ENCODE results near the gene SBSN.
A peak's percentile ranks its signal among the peaks of the same experiment; 100 is the strongest.

SBSN gene

DNA sequence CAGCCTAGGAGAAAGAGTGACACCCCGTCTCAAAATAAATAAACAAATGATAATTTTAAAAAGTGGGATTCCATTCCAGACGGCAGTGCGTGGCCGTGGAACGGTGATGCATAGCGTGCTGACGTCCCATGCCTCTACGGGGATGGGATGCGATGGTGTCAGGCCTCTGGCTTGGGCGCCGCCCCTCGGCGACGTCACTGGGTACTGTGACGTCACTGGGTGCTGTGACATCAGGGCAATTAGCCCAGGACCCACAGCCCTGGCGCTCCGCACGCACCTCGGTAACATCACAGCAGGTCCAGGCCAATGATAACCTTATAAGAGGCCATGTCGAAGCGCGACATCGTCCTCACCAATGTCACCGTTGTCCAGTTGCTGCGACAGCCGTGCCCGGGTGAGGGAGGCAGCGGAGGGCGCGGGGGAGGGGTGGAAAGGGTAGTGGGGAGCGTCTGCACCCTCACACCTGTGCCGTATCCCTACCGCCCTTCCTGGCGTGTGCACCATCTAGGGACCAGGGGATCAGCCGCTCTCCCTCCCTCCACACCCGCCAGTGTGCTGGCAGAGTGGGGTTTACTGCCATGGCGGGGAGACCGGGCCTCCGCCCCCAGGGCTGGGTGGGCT lies 5.2 kb upstream of the SBSN start, which contains the start of gene GAPDHS:
Gene GAPDHS (plus strand): TSS at position 256 of the 621 bp plus-strand sequence. CDS start 72 bp downstream, at position 328.
- DNase-seq, result no peak

DNA sequence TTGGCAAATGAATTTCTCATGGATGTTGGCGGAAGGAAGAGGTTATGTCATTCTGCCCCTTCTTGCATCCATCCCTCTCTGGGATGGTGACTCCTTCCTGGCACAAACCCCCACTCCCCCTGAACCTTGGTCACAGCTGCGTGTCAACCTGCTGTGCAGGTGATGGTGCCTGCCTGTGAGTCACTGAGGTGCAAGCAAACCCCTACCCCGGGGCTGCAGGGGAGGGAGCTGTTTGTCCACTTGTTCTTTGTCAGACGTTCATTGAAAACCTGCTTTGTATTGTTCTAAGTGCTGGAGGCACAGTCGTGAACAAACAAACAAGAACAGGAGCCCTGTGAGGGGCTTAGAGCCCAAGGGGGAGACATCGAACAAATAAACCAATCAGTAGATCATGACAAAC lies 3.2 kb upstream of the SBSN start:
- DNase-seq, result no peak

DNA sequence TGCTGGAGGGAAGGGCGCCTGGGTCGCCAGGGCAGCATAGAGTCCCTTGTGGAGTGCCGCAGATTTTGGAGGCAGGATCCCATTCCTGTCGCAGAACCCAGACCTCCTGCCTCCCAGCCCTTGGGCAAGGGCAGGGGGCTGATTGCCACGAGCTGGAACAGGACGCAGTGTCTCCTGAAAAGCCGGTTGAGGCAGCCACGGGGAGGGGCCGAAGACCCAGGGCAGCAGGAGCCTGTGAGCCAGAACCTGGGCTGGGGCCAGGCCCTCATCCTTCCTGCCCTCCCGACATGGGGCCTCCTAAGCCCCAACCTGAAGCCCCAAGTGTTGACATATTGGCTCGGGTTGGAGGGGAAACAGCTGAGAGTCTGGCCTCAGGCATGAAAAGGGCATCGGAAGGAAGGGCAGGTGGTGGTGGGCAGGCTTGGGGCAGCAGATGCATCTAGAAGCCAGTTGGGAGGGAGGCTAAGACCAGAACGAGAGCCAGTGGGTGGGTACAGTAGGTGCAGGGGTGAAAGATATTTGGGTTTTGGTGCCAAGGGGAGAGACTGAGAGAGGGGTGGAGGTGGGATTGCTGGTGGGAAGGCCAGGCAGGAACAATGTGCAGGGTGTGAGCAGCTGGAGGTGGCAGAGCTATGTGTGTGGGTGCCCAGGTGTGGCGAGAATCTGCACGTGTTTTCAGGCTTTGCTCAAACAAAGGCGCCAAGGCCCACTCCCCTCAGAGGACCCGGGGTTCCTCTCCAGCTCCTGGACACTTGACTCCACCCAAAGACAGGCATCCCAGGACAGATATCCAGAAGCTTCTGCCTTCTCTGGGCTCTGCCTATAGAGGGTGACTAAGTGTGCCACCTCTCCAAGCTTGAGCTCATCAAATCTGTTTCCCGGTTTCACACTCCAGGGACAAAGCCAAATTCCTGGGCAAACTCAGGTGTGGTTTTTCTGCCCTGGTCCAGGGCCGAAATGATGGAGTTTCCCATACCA lies 1.4 kb upstream of the SBSN start:
- peak in 1 of 56 donors; percentile 4 for DNase-seq

DNA sequence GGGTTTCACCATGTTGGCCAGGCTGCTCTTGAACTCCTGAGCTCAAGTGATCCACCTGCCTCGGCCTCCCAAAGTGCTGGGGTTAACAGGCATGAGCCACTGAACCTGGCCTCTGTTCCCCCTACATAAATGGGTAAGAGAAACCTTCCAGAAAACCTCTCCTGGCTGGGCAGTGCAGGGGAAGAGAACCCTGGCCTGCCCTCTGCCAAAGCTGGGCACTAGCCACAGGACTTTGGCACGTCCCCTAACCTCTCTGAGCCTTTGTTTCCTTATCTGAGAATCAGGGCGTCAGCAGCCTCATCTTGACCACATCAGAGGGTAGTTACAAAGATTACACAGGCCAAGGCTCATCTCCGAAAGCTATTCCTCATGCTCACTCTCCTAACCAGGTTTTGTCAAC lies 2.2 kb downstream of the SBSN start:
- DNase-seq, result no peak

DNA sequence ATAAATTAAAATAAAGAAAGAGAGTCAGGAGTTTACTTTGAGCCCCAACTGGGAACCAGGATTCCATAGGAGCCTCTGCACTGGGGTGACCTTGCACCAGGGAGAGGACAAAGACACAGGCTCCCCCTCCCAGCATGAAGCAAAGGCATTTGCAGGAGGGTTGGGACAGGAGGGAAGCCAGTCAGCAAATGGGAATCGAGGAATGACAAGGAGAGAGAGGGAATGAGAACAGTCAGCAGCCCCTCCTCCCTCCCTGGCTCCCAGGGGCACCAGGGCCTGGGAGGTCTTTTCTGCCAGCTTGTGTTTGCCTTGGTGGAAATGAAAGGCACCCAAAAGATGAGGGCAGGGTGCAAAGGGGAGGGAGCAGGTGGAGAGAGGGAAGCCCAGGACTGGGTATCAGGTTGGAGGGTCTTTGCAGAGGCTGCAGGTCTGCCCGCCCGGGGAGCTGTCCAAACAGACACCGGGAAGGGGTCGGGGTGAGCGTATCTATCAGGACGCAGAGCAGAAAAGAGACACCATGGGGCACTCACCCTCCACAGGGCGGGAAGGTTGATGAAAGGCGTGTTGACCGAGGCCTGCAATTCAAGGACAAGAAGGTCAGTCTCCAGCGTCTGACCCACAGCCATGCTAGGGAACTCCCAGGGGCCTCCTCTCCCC lies 3.8 kb downstream of the SBSN start:
- no peak for DNase-seq

DNA sequence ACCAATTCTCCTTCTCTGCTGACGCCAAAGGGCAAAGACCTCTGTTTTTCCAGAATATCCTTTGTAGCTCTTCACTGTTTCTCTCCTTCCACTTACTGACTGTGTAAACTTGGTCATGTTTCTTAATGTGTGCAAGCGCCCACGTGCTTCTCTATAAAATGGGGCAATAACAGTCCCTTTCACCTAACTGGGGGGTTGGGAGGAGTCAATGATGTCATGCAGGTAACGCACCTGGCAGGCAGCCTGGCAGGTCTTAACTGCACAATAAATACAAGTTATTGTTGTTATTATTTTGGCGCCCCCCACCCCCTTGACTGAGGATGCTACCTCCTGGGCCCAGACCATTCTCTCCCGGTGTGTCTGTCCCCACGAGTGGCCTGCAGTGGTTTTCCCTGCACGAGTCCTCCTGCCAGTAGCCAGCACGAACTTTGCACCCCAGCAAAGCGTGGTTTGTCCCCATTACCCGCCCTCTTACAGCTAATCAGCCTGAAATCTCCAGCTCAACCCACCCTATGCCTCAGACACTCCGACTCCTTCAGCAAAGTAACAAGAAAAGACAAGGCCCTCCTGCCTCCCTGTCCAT lies 5.3 kb downstream of the SBSN start:
- DNase-seq, result no peak

DNA sequence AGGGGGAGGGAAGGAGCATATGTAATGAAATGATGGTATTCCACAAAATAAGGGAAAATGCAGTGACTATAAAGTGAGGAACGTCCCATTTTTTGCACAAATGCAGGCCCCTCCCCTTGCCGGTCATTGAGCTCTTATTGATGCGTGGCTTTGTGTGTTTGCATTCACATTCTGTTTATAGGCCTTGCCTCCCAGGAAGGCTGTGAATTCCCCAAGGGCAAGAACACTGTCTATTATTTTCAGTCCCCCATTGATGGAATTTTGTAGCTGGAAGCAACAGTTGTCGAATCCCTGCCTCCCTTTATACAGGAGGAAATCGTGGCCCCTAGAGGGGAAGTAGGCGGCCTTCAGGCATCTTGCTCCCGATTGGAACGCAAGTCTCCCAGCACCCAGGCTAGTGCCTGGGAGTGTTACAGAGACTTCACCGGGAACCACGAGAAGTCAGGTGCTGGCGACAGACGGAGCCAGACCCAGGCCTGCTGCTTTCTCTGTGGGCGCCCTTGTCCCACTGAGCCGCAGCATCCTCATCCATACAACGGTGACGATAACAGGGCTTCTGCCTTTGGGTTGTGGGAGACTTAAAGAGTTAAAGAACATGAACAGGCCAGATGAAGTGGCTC lies 6.9 kb downstream of the SBSN start:
- DNase-seq, result no peak

DNA sequence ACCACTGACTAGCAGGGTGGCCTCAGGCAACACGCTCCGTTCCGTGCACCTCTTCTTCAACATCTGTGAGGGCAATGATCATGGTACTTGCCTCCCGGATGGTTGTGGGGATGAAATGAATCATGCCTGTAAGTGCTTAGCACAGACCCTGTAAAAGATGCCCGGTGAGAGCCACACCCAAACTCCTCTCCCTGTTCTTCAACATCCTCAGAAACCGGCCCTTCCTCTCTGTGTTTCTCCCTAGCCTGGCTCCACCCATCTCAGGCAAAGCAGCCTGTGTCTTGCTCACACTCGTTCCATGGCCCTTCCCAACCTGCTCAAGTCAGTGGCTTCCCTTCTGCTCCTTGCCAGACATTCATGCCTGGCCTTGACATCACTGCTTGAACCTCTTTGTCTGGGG lies 8.8 kb downstream of the SBSN start:
- DNase-seq, result no peak

DNA sequence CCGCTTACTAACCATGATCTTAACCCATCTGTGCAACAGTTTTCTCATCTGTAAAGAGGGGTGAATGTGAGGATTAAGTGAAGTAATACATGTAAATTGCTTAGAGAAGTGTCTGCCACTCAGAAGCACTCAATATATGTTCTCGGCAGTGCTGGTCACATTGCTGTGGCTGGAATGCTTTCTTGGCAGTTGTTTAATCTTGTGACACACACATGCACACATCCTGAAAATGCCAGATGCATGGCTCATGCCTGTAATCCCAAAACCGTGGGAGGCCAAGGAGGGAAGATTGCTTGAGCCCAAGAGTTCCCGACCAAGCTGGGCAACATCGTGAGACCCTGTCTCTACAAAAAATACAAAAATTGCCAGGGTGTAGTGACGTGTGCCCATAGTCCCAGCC lies 9.8 kb downstream of the SBSN start:
- DNase-seq, result no peak

DNA sequence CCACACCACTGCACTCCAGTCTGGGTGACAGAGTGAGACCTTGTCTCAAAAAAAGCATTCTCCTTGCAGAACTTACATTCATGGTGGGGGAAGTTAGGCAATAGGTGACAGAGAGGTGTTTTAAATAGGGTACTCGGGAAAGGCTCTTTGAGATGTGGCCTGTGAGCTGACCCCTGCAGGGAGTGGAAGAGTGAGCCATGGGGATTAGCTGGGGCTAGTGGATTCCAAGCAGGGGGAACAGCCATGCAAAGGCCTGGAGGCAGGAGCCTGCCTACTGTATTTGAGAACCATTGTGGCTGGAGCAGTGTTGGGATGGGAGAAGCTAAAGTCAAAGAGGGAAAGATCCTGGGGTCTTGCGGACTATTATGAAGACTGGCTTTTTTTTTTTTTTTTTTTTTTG lies 10.8 kb downstream of the SBSN start:
- DNase-seq, result no peak

DNA sequence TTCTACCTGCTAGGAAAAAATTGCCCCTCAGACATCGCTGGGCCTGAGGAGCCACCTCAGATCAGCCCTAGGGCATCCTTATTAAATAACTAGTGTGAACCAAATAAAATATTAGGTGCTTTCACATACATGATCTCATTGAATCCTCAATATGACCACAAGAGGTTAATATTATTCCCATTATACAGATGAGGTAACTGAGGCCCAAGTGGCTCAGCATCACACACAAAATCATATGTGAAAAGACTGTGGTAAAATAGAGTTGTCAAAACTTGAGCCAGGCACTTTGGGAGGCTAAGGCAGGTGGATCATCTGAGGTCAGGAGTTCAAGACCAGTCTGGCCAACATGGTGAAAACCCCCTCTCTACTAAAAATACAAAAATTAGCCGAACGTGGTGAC lies 11.8 kb downstream of the SBSN start:
- DNase-seq, result no peak

DNA sequence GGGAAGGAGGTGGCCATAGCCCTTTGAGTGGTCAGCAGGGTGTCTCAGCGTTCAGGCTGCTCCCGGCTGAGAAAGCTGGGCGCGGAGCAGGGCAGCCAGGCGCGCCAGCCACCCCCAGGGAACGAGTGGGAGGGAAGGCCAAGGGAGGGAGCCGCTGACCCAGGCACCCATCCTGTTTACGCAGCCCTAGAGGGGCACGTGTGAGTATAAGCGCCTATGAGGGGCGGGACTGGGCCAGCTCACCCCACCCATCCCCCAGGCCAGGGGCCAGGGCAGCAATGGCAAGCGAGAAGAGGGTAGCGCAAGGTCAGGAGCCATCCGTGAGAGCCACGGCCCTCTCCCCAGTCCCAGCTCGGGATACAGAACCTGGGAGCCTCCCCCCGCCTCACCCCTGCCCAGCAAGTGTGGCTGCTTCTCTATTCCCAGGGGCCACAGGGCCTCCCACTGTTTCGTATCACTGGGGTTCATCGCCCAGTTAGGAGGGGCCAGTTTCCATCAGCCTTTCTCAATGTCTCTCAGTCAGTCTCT lies 13.8 kb downstream of the SBSN start:
- no peak for DNase-seq

DNA sequence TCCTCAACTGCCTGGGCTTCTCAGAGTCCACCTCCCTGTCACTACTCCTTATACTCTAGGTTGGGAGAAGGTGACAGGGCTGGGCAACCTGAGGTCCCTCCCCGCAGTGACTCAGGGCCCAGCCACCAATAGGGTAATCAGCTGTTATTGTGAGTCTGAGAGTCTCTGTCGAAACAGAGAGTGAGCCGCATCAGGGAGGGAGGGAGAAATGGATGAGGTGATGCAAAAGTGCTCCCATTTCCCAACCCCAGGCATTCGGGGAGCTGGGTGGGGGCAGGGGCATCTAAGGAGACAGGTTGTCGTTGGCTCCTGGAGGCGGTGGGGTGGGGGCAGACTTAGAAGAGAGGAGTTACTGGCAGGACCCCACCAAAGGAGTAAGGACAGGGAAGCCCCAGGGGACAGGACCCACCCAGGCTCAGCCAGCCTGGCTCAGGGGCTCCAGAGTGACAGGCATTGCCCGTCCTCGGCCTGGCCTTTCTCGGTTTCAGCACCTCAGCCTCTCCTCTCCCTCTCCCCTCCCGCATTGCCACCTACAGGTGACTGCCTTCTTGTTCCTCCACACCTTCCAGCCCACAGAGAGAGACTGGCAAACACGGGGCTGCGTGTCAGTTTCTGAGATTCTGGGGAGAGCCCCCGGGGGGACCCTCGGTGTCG lies 14.4 kb downstream of the SBSN start, which contains the start of gene DMKN:
Gene DMKN (minus strand): TSS at position 22 of the 654 bp plus-strand sequence. CDS start 174 bp downstream, outside the sequence.
- peak in 23 of 56 donors; percentile 5 to 67 (median 27) for DNase-seq

DNA sequence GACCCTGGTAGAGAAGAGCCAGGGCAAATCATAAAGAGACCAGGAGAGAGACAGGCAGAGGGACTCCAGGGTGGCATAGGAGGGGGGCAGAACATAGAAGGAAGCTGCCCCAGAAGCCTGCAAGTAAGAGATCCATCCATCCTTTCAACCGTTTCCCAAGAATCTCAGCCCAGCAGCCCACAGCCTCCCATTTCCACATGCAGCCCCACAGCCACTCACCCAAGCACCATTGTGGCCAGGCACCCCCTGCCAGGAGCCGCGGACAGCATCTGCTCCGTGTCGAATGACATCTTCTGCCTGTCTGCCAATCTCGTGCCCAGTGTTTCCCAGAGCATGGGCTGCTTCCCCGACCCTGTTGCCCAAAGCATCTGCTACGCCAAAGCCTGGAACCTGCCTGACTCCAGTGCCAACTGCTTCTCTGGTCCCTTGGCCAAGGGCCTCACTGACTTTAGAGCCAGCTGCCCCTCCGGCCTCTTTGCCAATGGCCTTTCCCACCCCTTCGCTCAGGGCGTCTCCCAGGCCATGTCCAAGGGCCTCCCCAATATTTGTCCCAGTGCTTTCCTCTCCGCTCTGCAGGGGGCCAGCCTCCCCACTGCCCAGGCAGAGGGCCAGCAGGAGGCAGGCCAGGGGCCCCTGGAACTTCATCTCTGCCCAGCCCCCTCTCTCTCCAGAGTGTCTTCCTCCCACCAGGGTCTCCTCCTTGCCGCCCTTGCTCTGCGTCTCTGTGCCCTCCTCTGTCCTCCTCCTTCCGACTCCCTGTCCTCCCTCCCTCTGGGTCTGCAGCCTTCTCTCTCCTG lies 15.1 kb downstream of the SBSN start:
- no peak for DNase-seq

DNA sequence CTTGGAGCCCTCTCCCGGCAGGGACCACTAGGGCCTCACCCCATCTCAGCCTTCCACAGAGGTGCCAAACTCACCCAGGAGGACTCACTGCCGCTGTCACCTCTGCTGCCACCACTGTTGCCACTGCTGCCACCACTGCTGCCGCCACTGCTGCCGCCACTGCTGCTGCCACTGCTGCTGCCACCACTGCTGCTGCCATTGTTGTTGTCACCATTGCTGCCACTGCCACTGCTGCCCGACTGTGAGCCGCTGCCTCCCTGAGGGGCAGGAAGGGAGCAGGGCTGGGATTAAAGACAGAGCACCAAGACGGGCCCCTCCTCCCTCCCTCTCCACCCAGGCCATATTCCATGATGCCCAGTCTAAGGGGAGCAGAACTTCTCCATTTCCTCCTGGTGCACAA lies 16.8 kb downstream of the SBSN start:
- no peak for DNase-seq

DNA sequence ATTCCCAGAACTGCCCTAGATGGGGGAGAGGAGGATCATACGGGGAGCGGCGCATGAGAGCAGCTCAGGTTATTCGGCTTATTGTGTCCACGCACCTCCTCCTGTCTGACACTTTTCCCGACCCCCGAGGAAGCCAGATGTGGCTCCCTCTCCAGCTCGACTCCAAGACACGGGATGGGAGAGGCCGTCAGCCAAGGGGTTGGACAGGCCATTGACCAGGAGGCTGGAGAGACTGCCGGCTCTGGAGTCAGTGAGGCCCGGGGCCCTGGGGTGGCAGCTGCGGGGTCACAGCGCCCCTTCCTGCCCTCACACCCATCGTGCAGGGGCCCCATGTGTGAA lies 17.5 kb downstream of the SBSN start:
- no peak for DNase-seq

DNA sequence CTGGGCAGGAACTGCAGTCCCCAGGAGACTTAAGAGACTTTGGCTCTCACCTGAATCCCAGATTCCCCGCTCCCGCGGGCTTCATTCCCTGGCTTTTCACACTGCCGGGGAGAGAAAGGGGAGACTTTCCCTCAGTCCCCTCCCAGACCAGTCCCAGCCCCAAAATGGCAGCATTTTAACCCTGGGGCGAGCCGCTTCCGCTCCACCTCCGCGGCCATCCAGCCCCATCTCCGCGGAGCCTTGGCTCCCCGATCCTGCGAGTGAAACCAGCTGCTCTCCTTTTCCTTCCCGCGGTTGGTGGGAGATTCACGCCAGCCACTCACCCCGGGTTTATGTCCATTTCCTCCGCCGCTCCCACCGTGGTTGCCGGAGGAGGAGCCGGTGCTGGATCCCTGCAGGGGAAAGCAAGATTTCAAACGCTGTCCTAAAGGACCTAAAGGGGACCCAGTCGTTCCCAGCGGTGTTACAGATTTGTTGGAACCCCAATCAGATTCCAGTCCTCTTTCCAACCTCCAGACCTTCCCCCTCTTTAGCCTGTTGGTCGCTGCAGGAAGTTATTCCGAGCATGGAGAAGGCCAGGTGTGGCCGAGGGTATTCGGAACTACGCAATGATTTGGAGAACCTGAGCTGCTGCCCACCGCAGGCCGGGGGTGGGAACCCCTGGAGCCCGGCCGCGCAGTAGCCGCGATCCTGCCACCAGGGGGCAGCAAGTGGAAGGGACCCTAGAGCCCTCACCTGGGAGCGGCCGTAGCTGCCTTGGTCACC lies 18.1 kb downstream of the SBSN start:
- DNase-seq, result peak in 42 of 56 donors; percentile 4 to 76 (median 27)

DNA sequence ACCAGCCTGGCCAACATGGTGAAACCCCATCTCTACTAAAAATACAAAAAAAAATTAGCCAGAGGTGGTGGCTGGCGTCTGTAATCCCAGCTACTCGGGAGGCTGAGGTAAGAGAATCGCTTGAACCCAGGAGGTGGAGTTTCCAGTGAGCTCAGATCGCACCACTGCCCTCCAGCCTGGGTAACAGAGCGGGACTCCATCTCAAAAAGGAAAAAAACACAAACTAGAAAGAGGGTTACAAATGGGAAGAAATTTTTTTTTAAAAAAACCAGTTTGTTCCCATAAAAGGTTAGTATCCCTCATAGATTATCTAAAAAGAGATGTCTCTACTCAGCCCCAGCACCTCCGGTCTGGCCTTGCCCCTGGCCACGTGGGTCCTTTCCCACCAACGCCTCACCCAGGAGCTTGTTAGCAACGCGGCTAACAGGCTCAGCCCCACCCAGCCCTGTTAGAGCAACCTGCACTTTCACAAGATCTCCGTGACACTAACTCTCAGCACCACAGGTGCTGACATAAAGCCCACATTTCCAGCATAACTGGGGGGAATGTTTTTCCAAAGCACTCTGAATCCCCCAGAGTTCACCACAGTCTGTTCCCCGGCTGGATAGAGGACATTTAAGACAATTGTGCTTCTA lies 19.0 kb downstream of the SBSN start:
- DNase-seq, result peak in 16 of 56 donors; percentile 5 to 55 (median 16)
